ENCODE results near the gene LOX. TPM values are rescaled to one million over a fixed set of nuclear protein-coding genes. Genes with fewer than 3 reads are reported as not detected.

LOX gene
- total and polyA plus RNA-seq, 9 of the 15 experiments (the other 6 are each of a cell fraction or from before 2014, with no cell fraction given), result 0.06 to 0.09 TPM; not detected in 7

DNA sequence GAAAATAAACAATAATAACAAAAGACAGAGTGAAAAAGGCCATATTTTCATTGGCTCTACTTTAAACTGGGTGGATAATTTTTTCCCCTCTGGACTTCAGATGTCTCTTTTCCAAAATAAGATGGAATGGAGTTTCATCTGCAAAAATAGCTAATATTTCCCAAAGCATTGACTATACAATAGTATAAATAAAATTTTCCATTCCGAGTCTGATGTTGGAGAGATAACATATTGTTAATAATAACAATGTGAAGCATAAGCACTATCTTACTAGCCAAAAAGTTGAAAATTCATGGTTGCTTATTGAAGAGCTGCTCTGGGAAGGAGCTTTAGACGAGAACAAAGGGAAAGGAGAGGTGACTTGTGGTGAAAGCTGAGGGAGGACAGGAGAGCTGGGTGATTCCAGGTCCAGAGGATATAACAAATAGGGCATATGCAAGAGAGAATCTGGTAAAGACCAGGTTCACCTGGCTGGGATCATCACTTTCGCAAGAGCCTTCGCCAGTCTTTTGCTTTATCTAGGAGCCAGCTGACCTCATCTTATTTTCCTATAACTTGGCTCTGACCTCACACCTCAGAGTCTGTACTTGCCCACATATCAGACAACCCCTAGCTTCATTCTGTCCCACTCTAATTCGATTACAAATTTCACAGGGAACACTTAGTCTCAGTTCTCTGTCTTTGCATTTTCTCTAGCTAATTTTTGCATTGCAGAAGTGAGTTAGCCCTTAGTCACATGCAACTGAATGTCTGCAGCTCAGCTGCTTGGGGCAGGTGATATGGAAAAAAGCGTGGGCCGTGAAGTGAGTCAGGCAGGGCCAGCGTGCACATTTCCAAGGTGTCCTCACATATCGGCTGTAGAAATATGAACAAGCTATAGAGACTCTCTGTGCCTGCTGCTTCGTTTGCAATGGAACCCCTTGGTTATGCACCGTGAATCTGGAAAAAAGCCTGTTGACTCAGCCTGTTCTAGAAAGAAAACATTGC, 43.7 kb upstream of the LOX start (continued):
- TF ChIP-seq CBX3 (IDR thresholded peaks at IDR 0.05; ENCODE audit: borderline replicate concordance in 1 of 2, low read length in 2 of 2), result peak in 1 of 2 experiments; percentile 64; a peak in 1 of 3 replicates
- TF ChIP-seq CBX2 (IDR thresholded peaks at IDR 0.05; ENCODE audit: insufficient read depth, low read length, poor library complexity, severe bottlenecking), result no peak
- no peak for TF ChIP-seq MTA1 (IDR thresholded peaks at IDR 0.05; ENCODE audit: borderline replicate concordance)
- no peak for TF ChIP-seq LARP7 (IDR thresholded peaks at IDR 0.05)
- no peak for TF ChIP-seq BDP1 (IDR thresholded peaks at IDR 0.05; ENCODE audit: insufficient read depth, insufficient read length)
- TF ChIP-seq ZNF707 (CRISPR knock-in tag; conservative IDR thresholded peaks at IDR 0.05), result no peak
- TF ChIP-seq KLF16 (IDR thresholded peaks at IDR 0.05), result peak; percentile 27; the same call in 1 of the 2 replicates
- TF ChIP-seq, protein P1, sequence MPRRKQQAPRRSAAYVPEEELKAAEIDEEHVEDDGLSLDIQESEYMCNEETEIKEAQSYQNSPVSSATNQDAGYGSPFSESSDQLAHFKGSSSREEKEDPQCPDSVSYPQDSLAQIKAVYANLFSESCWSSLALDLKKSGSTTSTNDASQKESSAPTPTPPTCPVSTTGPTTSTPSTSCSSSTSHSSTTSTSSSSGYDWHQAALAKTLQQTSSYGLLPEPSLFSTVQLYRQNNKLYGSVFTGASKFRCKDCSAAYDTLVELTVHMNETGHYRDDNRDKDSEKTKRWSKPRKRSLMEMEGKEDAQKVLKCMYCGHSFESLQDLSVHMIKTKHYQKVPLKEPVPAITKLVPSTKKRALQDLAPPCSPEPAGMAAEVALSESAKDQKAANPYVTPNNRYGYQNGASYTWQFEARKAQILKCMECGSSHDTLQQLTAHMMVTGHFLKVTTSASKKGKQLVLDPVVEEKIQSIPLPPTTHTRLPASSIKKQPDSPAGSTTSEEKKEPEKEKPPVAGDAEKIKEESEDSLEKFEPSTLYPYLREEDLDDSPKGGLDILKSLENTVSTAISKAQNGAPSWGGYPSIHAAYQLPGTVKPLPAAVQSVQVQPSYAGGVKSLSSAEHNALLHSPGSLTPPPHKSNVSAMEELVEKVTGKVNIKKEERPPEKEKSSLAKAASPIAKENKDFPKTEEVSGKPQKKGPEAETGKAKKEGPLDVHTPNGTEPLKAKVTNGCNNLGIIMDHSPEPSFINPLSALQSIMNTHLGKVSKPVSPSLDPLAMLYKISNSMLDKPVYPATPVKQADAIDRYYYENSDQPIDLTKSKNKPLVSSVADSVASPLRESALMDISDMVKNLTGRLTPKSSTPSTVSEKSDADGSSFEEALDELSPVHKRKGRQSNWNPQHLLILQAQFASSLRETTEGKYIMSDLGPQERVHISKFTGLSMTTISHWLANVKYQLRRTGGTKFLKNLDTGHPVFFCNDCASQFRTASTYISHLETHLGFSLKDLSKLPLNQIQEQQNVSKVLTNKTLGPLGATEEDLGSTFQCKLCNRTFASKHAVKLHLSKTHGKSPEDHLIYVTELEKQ (CRISPR knock-in tag; IDR thresholded peaks at IDR 0.05), result no peak
- TF ChIP-seq, protein P2, sequence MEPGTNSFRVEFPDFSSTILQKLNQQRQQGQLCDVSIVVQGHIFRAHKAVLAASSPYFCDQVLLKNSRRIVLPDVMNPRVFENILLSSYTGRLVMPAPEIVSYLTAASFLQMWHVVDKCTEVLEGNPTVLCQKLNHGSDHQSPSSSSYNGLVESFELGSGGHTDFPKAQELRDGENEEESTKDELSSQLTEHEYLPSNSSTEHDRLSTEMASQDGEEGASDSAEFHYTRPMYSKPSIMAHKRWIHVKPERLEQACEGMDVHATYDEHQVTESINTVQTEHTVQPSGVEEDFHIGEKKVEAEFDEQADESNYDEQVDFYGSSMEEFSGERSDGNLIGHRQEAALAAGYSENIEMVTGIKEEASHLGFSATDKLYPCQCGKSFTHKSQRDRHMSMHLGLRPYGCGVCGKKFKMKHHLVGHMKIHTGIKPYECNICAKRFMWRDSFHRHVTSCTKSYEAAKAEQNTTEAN (CRISPR knock-in tag; IDR thresholded peaks at IDR 0.05), result no peak
- TF ChIP-seq MXI1 (IDR thresholded peaks at IDR 0.05; ENCODE audit: low read depth, low read length), result no peak
- TF ChIP-seq, protein P3, sequence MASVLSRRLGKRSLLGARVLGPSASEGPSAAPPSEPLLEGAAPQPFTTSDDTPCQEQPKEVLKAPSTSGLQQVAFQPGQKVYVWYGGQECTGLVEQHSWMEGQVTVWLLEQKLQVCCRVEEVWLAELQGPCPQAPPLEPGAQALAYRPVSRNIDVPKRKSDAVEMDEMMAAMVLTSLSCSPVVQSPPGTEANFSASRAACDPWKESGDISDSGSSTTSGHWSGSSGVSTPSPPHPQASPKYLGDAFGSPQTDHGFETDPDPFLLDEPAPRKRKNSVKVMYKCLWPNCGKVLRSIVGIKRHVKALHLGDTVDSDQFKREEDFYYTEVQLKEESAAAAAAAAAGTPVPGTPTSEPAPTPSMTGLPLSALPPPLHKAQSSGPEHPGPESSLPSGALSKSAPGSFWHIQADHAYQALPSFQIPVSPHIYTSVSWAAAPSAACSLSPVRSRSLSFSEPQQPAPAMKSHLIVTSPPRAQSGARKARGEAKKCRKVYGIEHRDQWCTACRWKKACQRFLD (CRISPR knock-in tag; IDR thresholded peaks at IDR 0.05), result no peak
- no peak for TF ChIP-seq NR4A1 (CRISPR knock-in tag; IDR thresholded peaks at IDR 0.05)
- TF ChIP-seq NR4A1 (tag; IDR thresholded peaks at IDR 0.05), result no peak
- TF ChIP-seq ZBTB17 (CRISPR knock-in tag; IDR thresholded peaks at IDR 0.05), result no peak
- TF ChIP-seq HDGF (IDR thresholded peaks at IDR 0.05), result no peak
- TF ChIP-seq, protein P4, sequence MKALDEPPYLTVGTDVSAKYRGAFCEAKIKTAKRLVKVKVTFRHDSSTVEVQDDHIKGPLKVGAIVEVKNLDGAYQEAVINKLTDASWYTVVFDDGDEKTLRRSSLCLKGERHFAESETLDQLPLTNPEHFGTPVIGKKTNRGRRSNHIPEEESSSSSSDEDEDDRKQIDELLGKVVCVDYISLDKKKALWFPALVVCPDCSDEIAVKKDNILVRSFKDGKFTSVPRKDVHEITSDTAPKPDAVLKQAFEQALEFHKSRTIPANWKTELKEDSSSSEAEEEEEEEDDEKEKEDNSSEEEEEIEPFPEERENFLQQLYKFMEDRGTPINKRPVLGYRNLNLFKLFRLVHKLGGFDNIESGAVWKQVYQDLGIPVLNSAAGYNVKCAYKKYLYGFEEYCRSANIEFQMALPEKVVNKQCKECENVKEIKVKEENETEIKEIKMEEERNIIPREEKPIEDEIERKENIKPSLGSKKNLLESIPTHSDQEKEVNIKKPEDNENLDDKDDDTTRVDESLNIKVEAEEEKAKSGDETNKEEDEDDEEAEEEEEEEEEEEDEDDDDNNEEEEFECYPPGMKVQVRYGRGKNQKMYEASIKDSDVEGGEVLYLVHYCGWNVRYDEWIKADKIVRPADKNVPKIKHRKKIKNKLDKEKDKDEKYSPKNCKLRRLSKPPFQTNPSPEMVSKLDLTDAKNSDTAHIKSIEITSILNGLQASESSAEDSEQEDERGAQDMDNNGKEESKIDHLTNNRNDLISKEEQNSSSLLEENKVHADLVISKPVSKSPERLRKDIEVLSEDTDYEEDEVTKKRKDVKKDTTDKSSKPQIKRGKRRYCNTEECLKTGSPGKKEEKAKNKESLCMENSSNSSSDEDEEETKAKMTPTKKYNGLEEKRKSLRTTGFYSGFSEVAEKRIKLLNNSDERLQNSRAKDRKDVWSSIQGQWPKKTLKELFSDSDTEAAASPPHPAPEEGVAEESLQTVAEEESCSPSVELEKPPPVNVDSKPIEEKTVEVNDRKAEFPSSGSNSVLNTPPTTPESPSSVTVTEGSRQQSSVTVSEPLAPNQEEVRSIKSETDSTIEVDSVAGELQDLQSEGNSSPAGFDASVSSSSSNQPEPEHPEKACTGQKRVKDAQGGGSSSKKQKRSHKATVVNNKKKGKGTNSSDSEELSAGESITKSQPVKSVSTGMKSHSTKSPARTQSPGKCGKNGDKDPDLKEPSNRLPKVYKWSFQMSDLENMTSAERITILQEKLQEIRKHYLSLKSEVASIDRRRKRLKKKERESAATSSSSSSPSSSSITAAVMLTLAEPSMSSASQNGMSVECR (CRISPR knock-in tag; IDR thresholded peaks at IDR 0.05), result no peak
- TF ChIP-seq FIP1L1 (IDR thresholded peaks at IDR 0.05; ENCODE audit: low read depth, low read length, poor library complexity, severe bottlenecking), result no peak

All from K562 (cell line).